GM19455 (cell line): ENCODE results near the gene SORCS2.

Source experiments
- ATAC-seq: cut with Tn5 transposase; IDR thresholded peaks from one replicate; pipeline ENCODE4 v1.9.1; 2021; ENCODE audit not compliant: unreplicated experiment

SORCS2 gene

GRCh38 chr4:7286170-7286569 lies 93.8 kb downstream of the SORCS2 start:
- no peak for ATAC-seq

DNA sequence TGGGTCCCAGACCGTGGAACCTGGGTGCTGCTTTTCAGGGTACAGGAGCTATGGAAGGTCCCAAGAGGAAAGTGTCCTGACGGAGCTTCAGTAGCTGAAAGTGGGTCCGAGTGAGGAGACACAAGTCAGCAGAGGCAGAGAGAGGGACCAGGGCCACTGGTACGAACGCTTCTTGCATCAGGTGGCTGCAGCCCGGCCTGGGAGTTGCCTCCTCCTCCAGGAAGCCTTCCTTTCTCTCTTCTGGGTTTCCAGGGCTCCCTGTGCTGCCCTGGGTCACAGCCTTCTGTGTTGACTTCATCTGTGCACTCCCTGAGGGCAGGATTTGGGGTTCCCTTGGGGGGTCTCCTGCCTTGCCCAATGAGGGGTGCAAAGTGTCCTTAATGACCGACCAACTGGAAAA lies 94.5 kb downstream of the SORCS2 start:
- no peak for ATAC-seq

GRCh38 chr4:7287274-7287917 lies 95.1 kb downstream of the SORCS2 start:
- no peak for ATAC-seq

DNA sequence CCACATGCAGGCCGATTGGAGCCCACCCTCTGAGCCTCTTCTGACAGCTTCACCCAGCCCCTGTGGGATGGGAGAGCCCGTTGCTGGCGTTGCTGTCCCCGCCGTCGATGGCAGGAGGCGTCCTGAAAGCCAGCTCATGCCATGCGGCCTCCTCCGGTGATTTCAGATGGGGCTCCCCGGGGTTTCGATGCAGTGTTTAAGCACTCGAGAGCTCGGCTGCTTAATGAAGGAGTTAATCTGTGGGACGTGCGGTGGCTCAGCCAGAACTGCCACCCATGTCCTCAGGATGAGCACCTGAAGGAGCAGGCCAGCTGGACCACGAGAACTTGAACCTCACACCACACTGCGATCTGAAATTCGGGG lies 95.6 kb downstream of the SORCS2 start:
- ATAC-seq = no peak

GRCh38 chr4:7288751-7289523 lies 96.6 kb downstream of the SORCS2 start:
- no peak for ATAC-seq

GRCh38 chr4:7289589-7289988 lies 97.3 kb downstream of the SORCS2 start:
- no peak for ATAC-seq

GRCh38 chr4:7291372-7292114 lies 99.2 kb downstream of the SORCS2 start:
- ATAC-seq = no peak

DNA sequence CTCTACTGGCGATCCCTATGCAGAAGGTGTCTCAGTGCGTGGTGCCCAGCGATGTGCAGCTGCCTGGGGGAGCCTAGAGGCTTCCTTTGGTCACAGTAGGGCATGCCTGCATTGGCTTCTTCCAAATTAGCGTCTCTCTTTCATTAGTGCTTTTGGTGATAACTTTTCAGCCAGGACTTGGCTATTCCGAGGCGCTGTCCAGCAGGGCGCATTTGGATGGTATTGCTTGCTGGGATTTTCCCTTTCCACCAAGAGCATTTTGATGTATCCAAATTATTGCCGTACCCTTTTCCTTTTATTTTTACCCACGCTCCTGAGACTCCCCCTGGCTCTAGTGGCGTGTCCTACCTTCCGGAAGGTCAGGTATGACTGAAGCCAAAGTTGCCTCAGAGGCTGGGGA lies 101.4 kb downstream of the SORCS2 start:
- ATAC-seq = no peak

DNA sequence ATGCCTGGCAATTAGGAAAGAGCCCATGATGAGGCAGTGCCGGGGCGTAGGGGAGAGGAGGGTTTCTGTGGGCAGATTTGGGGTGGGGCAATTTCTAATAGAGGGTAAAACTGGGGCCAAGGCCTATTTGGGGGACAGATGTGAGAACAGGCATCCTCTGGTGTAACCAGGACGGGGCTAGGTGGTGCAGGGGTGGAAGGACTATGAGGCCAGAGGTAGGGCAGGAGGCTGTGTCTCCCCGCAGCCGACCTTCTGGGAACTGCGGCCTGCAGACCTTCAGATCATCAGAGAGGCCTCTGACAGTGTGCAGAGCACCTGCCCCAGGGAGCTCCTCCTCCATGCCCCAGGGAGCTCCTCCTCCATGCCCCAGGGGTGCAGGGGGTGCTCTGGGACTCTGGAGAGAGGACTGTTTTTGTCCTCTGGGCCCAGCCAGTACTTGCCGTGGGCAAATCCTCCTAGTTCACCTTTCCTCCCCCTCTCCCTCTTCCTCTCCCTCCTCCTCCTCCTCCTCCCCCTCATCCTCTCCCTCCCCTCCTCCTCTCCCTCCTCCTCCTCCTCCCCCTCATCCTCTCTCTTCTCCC lies 101.9 kb downstream of the SORCS2 start:
- no peak for ATAC-seq

- ATAC-seq = no peak
Measured at GRCh38 chr4:7295197-7295910, 103.0 kb downstream of the SORCS2 start.

- ATAC-seq = no peak
Measured at GRCh38 chr4:7295911-7296660, 103.7 kb downstream of the SORCS2 start.

DNA sequence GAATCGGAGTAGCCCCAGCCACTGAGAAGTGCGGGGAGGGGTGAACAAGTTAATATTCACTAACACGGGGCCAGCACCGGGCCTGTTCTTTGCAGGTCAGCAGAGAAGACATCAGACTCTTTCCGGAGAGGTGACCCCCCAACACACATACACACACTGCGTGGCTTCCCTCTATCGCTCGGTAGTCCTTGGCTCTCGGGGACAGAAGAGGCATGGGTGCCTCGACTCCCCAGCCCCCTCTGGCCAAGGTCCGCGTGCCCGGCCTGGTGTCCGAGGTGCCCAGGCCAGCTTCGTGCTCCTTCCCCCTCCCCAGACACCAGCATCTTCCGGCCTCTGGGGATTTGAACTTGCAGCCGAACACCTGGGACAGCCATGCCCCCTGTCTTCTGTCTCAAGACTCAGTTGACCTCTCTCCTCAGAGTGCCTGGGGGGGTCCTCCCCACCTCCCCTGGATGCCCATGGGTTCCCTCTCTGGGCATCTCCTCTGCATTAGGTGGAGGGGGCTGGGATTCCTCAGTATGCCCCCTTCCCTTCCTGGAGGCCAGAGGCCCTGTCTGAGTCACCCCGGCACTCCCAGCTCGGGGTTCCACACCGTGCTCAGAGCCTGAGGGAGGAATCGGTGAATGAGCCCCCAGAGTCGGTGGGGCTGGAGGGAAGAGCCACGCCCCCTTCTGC lies 104.5 kb downstream of the SORCS2 start:
- ATAC-seq = no peak

DNA sequence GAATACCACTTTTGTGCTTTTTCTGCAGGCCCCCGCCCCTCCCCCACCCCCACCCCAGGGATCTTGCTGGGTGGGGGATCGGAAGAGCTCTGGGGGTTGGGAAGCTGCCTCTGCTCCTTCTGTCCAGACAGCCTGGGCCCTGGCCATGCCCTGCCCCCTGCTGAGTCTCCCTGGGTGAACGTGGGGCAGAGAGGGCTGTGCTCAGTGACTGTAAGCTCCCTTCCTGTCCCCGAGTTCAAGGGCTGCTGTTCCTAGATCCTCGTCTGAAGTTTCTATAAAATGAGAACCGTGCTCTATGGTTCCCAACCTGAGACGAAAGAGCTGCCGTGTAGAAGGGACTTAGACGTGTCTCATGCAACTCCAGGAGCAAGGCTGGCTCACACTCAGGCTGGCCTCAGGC lies 105.0 kb downstream of the SORCS2 start:
- no peak for ATAC-seq

- ATAC-seq = no peak
Measured at GRCh38 chr4:7297881-7298280, 105.5 kb downstream of the SORCS2 start.

- ATAC-seq = no peak
Measured at GRCh38 chr4:7298619-7299009, 106.3 kb downstream of the SORCS2 start.

- ATAC-seq = no peak
Measured at GRCh38 chr4:7299010-7299907, 106.9 kb downstream of the SORCS2 start.

DNA sequence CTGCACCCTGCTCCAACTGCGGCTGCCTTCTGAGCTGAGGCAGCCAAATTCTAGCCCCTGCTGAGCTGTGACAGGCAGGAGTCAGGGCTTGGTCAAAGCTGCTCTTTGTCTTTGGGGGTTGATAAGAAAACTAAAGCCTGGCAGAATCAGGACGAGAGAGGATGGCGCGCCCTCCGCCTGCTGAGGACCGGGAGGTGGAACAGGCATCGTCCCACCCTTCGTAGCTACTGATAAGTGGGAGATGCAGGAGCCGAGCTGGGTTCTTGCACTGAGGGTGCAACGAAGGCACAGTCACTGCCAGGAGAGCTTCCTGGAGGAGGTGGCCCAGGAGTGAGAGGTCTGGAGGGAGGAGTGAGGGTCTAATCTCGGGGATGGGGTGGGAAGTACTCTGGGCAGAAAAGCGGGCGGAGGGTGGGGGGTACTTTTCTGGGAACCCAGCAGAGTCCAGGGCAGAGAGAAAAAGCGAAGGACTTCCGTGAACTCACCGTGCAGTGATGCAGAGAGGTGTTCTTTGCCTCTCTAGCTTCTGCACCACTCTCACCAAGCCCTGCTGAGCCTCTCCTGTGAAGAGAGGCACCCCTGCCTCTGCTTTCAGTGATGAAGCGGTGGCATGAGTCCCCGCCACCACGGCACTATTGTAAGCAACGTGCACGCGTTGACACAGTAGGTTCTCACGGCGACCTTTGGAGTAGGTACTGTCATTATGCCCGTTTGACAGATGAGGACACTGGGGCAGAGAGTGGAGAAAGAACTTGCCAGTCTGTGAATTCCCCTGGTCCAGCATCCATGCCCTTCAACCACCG lies 107.8 kb downstream of the SORCS2 start:
- ATAC-seq = no peak

DNA sequence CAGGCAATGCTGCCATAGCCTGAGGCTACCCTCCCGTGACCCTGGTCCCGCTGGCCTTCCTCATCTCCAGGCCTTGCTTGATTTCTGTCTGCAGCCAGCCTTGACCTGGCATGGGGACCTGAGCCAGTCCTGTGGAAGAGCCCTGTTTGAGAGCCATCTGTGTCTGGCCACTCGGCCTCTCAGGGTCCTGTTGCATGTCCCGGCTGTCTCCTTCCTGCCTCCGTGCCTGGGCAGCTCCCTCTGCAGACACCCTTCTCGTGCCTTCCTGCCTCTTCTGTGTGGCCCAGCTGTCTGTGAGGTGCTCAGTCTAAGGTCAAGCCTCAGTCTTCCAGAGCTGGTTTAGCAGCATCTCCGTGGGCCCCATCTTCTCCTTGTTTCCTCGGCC lies 108.4 kb downstream of the SORCS2 start:
- ATAC-seq = no peak
